Measurements from ENCODE around the gene S100A3. TPM values are rescaled to one million over a fixed set of nuclear protein-coding genes. Genes with fewer than 3 reads are reported as not detected.

Gene S100A3
- total RNA-seq, 1 experiment from 2014 or later, result 1.5 TPM

DNA sequence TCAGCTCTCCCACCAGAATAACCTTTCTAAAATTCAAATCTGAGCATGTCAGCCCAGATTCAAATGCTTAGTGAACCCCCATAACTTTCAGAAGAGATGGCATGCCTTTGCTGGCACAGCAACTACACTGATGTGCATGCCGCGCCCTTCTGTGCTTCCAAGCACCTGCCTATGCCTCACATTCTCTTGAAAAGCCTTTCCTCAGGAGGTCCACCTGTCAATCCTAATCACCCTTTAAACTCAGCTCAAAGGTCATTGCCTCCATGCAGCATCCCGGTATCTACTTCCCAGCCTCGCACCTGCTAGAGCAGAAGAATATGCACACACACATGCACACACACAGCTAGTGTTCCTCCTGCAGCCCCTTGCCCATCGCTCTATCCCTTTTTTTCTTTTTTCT, 21.8 kb upstream of the S100A3 start:
- Histone ChIP-seq H3K36me3 (ENCODE audit: low read depth) (no peaks in the 10 kb centered on the region), H3K4me3 (no peak overlapping the region), H3K79me2 (ENCODE audit: low read depth) (no peaks in the 10 kb centered on the region), H3K27me3 (ENCODE audit: insufficient read depth, low read depth) (no peaks in the 10 kb centered on the region), H2AFZ (no peak overlapping the region), H3K27ac (no peak overlapping the region), H3K4me2 (no peak overlapping the region), H3K4me1 (replicated peaks; ENCODE audit: insufficient read depth) (peaks cover 44% of the 10 kb centered on the region), H3K9me3 (ENCODE audit: insufficient read depth, low read depth) (no peaks in the 10 kb centered on the region), H3F3A (ENCODE audit: insufficient read depth, low read depth) (peaks cover 33% of the 10 kb centered on the region), H3K9me2 (ENCODE audit: insufficient read depth) (no peaks in the 10 kb centered on the region), H4K20me1 (ENCODE audit: insufficient read depth) (no peaks in the 10 kb centered on the region)
- BruUV-seq (replicated peaks), result no TSS peak
- intact Hi-C loops (cut with micrococcal nuclease; ENCODE audit: unreplicated experiment), result loop anchor here (5.0 kb wide), 1 partner anchor 86 kb away; the partner anchor contains the start of gene SNAPIN
- ChIA-PET CTCF (interaction anchor here (0.6 to 1.0 kb wide), 4 partner anchors 31 to 361 kb away, joined by 5 to 13 read pairs (median 12); no protein-coding TSS in a partner anchor), POLR2A (ENCODE audit: unreplicated experiment) (no interaction called here)
- DNase-seq, result no peak
- no peak for TF ChIP-seq CTCF (conservative IDR thresholded peaks at IDR 0.05)
- no peak for TF ChIP-seq EZH2 (IDR thresholded peaks at IDR 0.05; ENCODE audit: low read depth)

DNA sequence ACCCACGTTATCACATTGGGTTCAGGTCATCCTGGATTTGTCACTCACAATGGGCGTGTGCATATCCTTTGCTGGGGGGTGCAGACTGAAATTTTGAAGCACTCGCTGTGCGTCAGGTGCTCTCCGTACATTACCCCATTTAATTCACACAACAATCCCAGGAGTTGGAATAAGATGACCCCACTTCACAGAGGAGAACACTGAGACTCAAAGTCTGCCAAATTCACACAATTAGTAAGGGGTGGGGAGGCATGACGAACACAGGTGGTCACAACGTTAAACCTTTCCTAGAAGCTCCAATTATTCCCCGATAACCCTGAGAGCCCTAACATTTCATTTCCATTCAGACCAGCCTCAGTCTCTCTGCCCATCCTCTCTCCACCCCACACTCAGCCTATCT, 20.4 kb upstream of the S100A3 start:
- Histone ChIP-seq H3K79me2 (ENCODE audit: low read depth) (no peaks in the 10 kb centered on the region), H3K27ac (no peak overlapping the region), H3K4me1 (replicated peaks; ENCODE audit: insufficient read depth) (peaks cover 59% of the 10 kb centered on the region), H3K27me3 (ENCODE audit: insufficient read depth, low read depth) (no peaks in the 10 kb centered on the region), H3K9me2 (ENCODE audit: insufficient read depth) (no peaks in the 10 kb centered on the region), H2AFZ (no peak overlapping the region), H3K4me2 (no peak overlapping the region), H3K36me3 (ENCODE audit: low read depth) (no peaks in the 10 kb centered on the region), H3K4me3 (no peak overlapping the region), H3F3A (ENCODE audit: insufficient read depth, low read depth) (peaks cover 46% of the 10 kb centered on the region), H3K9me3 (ENCODE audit: insufficient read depth, low read depth) (no peaks in the 10 kb centered on the region), H4K20me1 (ENCODE audit: insufficient read depth) (no peaks in the 10 kb centered on the region)
- no peak for DNase-seq
- no peak for TF ChIP-seq EZH2 (IDR thresholded peaks at IDR 0.05; ENCODE audit: low read depth)
- no peak for TF ChIP-seq CTCF (conservative IDR thresholded peaks at IDR 0.05)
- POLR2A ChIA-PET (ENCODE audit: unreplicated experiment), result no interaction called here
- CTCF ChIA-PET, result interaction anchor here (2.9 kb wide), 1 partner anchor 58 kb away, joined by 10 read pairs; the partner anchor contains the start of gene S100A13
- BruUV-seq (replicated peaks), result no TSS peak
- intact Hi-C loops (cut with micrococcal nuclease; ENCODE audit: unreplicated experiment), result loop anchor here (2.0 to 10.0 kb wide), 4 partner anchors 217 to 613 kb away; partner anchors contain the start of genes CREB3L4, RAB13 and SLC39A1

GRCh38 chr1:153568367-153569099, 19.5 kb upstream of the S100A3 start:
- intact Hi-C loops (cut with micrococcal nuclease; ENCODE audit: unreplicated experiment), result loop anchor here (1.0 to 10.0 kb wide), 11 partner anchors 35 to 614 kb away; partner anchors contain the start of genes CHTOP, CREB3L4, RAB13 and SLC39A1
- Histone ChIP-seq H3F3A (ENCODE audit: insufficient read depth, low read depth) (peaks cover 40% of the 10 kb centered on the region), H3K27ac (peak overlapping the region; percentile 97), H2AFZ (peak overlapping the region; percentile 76), H3K9me2 (ENCODE audit: insufficient read depth) (no peaks in the 10 kb centered on the region), H3K36me3 (ENCODE audit: low read depth) (no peaks in the 10 kb centered on the region), H3K79me2 (ENCODE audit: low read depth) (no peaks in the 10 kb centered on the region), H3K9me3 (ENCODE audit: insufficient read depth, low read depth) (no peaks in the 10 kb centered on the region), H3K4me3 (peak overlapping the region; percentile 29; the same call in 1 of the 2 replicates), H3K27me3 (ENCODE audit: insufficient read depth, low read depth) (no peaks in the 10 kb centered on the region), H3K4me1 (replicated peaks; ENCODE audit: insufficient read depth) (peaks cover 63% of the 10 kb centered on the region), H4K20me1 (ENCODE audit: insufficient read depth) (no peaks in the 10 kb centered on the region), H3K4me2 (peak overlapping the region; percentile 72)
- TF ChIP-seq CTCF (conservative IDR thresholded peaks at IDR 0.05) (peak; percentile 98), EZH2 (IDR thresholded peaks at IDR 0.05; ENCODE audit: low read depth) (no peak)
- TSS peak; percentile 42 for BruUV-seq (replicated peaks)
- ChIA-PET CTCF (interaction anchor here (0.6 to 2.9 kb wide), 9 partner anchors 19 to 211 kb away, joined by 3 to 13 read pairs (median 10); partner anchors contain the start of genes S100A13, S100A5, S100A6 and S100A9), POLR2A (ENCODE audit: unreplicated experiment) (interaction anchor here (0.6 to 1.7 kb wide), 12 partner anchors 22 to 1403 kb away, joined by 3 to 12 read pairs (median 4); partner anchors contain the start of genes CHTOP, RPS27 and S100A6)
- DNase-seq, result peak; percentile 85 to 94
